Activated CD8-positive, alpha-beta T cell treated with anti-CD3 and anti-CD28 coated beads, Interleukin-2, amount 10 ng/mL, durations not matched to agents 7 days and 5 days (primary cell): Measurements from ENCODE around the gene PABPN1. TPM values are rescaled to one million over a fixed set of nuclear protein-coding genes. Genes with fewer than 3 reads are reported as not detected.

Experiments used
- total RNA-seq, 2 experiments: library from RNA; stranded (reverse); gene quantifications; one replicate each; pipeline ENCODE4 v1.2.3, GENCODE V29; 2021

The PABPN1 gene
- total RNA-seq, 2 experiments from 2014 or later = 200 to 210 TPM

Other genes starting within 250 kb of the PABPN1 start
- 100 to 1,000 TPM; 161 to 177 TPM for gene ACIN1, start 226.3 kb upstream of the PABPN1 start, total RNA-seq
- gene C14orf119, start 226.0 kb upstream of the PABPN1 start, total RNA-seq = 10 to 100 TPM; 46.0 to 47.0 TPM
- not detected for gene CIROP, start 216.5 kb upstream of the PABPN1 start, total RNA-seq
- gene CEBPE, start 202.2 kb upstream of the PABPN1 start, total RNA-seq = under 1 TPM; 0.50 to 0.92 TPM
- gene SLC7A8, start 137.8 kb upstream of the PABPN1 start, total RNA-seq = under 1 TPM; 0.24 to 0.57 TPM
- not detected for gene RNF212B, start 83.5 kb upstream of the PABPN1 start, total RNA-seq
- gene HOMEZ, start 35.3 kb upstream of the PABPN1 start, total RNA-seq = 1 to 10 TPM; 7.8 to 9.2 TPM
- 10 to 100 TPM; 22.6 to 28.3 TPM for gene PPP1R3E, start 18.6 kb upstream of the PABPN1 start, total RNA-seq
- 1 to 10 TPM; 2.2 to 2.9 TPM for gene BCL2L2, start 14.6 kb upstream of the PABPN1 start, total RNA-seq
- gene SLC22A17, start 31.4 kb downstream of the PABPN1 start, total RNA-seq = 1 to 10 TPM in 1 of 2 experiments, under 1 TPM in 1; 0.94 to 1.1 TPM
- not detected for gene EFS, start 43.7 kb downstream of the PABPN1 start, total RNA-seq
- gene IL25, start 51.4 kb downstream of the PABPN1 start, total RNA-seq = not detected
- not detected for gene CMTM5, start 55.6 kb downstream of the PABPN1 start, total RNA-seq
- gene MYH6, start 86.8 kb downstream of the PABPN1 start, total RNA-seq = not detected
- gene MYH7, start 114.2 kb downstream of the PABPN1 start, total RNA-seq = not detected
- gene NGDN, start 148.2 kb downstream of the PABPN1 start, total RNA-seq = 10 to 100 TPM; 43.7 to 44.0 TPM
- 1 to 10 TPM in 1 of 2 experiments, under 1 TPM in 1; 0.90 to 1.5 TPM for gene ZFHX2, start 230.3 kb downstream of the PABPN1 start, total RNA-seq
- gene THTPA, start 234.8 kb downstream of the PABPN1 start, total RNA-seq = 1 to 10 TPM; 7.3 to 9.8 TPM
- 100 to 1,000 TPM; 267 to 276 TPM for gene AP1G2, start 246.3 kb downstream of the PABPN1 start, total RNA-seq